Hematopoietic multipotent progenitor cell treated with erythropoietin and hydrocortisone succinate and interleukin-3 and kit ligand, for 17 days (in vitro differentiated cells): ENCODE results near the gene MAP6.
A peak's percentile ranks its signal among the peaks of the same experiment; 100 is the strongest.

Source experiments
- DNase-seq: peaks from one replicate; pipeline ENCODE4 v3.0.0-alpha.2; 2015; ENCODE audit warnings: low spot score

The MAP6 gene

GRCh38 chr11:75667255-75667830 lies 1.5 kb downstream of the MAP6 start:
- DNase-seq, result no peak

- DNase-seq, result no peak
These were observed 2.8 kb downstream of the MAP6 start for GRCh38 chr11:75665990-75666389.

GRCh38 chr11:75665126-75665525 lies 3.7 kb downstream of the MAP6 start:
- no peak for DNase-seq

GRCh38 chr11:75664389-75664788 lies 4.4 kb downstream of the MAP6 start:
- DNase-seq, result no peak

DNA sequence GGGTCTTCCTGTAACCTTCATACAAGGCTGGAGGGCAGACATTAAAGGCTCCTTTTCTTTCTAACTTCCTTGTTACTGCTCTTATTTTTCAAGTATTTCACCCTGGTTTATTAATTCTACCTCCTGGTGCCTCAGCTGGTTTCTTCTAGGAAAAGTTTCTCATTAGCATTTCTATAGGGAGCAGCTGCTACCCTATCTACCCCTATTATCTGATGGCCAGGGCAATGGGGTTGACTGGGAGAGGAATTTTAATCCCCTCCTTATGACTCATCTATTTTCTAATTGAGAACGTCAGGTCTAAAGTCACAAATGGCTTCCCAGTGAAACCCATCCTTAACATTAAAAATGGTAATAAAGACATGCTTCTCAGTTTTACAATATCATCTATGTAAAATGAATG lies 5.0 kb downstream of the MAP6 start:
- DNase-seq, result no peak

DNA sequence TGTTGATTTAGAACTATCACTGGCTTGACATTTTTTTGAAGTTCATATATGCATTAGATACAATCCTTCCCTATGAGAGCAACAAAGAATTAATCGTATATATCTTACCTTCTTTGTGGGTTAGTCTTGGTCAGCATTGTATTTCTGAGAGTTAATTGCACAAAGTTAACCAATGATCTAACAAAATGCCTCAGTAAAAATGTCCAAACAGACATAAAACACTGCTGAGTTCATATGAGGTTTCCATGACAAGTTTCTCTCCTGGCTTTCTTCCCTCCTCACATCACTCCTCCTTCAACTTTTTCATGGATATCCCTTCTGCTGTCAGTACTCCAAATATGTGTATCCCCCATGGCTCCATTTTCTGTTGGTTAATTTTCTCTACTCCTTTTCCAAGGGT lies 9.0 kb downstream of the MAP6 start:
- no peak for DNase-seq

DNA sequence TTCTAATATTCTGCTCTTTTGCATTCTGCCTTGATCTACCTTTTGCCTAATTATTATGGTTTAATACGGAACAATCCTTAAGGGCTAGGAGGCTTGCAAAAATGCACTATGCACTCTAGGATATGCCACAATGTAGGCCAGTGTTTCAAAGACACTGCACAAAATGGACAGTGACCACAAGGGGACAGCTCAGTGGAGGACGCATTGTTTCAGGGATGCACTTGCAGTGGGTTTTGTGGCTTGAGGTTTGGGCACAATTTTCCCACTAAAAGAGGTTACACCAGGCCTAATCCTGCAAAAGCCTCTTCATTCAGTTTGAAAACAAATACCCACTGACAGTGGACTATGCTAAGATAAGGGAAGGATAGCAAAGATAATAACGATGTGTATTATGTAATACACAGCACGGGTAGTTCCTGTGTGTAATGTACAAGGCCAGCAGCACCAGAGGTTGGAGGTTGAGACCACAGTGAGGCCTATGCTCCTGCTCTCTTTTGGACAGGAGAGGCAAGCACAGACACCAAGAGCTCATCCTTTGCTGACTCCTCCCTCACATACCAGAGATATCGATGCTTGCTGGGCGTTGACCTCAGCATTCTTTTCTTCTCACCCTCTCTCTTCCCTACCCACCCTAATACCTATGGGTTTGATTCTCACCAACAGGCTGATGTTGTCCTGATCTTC lies 12.7 kb downstream of the MAP6 start:
- DNase-seq, result no peak

DNA sequence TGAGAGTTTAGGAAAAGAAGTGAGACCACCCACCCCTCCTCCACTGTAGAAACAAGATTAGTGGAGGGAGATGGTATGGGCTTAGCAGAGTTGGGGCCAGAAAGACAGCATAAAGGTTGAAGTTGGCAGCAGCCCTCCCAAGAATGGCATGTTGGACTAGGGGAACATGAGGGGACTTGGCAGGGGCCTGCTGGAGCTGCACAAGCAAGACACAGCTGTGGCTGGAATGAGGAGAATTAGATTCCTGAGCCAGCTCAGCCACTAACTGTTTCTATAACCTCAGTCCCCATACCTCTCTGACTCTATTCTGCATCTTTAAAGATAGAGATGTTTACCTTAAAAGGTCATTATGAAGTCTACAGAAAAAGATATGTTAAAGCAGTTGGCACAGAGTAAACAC lies 13.2 kb downstream of the MAP6 start:
- no peak for DNase-seq

DNA sequence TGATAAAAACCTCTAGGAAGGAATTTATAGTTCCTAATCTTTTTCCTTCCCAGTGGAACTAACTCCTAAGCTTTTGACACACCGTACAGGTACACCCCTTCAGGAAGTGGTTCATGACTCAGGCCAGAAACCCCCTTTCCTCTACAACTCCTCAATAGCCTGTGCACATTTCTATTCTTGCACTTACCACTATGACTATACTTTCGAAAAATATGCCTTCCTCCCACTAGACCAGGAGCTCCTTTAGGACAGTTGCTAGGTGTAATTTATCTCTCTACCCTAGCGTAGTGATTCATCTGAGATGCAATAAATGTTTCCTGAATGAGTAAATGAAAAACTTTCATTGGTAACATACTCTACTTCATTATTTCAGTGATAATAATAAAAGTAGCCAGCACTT lies 14.5 kb downstream of the MAP6 start:
- DNase-seq, result no peak

DNA sequence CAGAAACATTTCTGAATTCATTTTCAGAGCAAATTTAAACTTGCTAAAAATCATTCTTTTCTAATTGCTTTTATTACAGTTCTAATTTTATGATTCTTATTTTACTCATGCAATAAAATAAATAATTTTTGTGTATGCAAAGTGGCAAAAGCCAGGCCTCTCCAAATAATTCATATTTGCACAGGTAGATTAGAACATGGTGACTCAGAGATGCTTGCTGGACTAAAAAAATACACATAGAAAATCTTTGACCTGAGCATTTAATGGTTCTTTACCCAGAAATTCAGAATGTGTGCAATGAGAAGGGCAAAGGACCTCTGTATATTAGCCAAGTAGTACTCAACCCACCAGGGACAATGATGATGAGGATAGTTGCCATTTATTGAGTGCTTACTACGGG lies 15.3 kb downstream of the MAP6 start:
- DNase-seq, result no peak

DNA sequence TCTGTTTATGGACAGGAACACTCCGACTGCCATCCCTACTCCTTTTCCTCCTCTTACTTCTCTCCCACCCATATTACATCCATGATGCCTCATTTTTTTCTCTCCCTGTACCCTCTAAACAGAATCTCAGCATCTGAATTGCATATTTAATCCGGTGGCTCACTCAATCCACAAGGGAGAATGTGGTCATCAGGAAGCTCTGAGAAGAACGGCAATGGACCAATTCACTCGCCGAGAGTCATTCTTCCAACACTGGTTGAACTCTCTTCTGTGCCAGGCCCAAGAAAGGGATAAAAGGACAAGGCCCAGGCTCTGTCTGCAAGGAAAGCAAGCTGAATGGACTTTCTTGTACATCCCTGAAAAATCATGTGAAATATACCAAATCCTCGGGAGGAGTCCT lies 15.9 kb downstream of the MAP6 start:
- DNase-seq, result no peak

- no peak for DNase-seq
These were observed 17.6 kb downstream of the MAP6 start for GRCh38 chr11:75651218-75651617.

DNA sequence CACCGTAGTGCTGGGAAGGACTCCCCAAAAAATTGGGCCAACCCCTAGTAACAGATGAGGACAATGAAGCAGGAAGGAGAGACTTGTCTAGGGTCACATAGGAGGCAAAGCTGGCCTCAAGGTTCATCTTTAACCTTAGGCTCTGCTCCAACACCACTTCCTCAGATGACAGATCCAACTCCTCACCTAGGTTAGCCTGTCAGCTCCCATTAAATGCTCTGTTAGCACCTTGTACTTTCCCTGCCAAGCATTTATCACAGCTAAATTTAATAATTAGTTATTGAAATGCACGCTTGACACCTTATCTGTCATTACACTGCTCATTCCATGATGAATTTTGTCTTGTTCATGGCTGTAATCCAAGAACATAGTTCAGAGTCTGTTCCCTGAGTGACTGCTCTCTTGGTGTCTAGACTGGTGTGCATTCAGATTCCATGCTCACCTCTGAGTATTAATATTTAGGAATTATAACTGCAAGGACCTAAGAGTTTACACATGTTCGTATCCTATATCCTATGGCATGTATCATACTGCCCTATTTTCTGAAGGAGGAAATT lies 18.6 kb downstream of the MAP6 start:
- no peak for DNase-seq

GRCh38 chr11:75644946-75645345 lies 23.9 kb downstream of the MAP6 start:
- no peak for DNase-seq

- DNase-seq, result no peak
These were observed 24.5 kb downstream of the MAP6 start for GRCh38 chr11:75644370-75644769.

DNA sequence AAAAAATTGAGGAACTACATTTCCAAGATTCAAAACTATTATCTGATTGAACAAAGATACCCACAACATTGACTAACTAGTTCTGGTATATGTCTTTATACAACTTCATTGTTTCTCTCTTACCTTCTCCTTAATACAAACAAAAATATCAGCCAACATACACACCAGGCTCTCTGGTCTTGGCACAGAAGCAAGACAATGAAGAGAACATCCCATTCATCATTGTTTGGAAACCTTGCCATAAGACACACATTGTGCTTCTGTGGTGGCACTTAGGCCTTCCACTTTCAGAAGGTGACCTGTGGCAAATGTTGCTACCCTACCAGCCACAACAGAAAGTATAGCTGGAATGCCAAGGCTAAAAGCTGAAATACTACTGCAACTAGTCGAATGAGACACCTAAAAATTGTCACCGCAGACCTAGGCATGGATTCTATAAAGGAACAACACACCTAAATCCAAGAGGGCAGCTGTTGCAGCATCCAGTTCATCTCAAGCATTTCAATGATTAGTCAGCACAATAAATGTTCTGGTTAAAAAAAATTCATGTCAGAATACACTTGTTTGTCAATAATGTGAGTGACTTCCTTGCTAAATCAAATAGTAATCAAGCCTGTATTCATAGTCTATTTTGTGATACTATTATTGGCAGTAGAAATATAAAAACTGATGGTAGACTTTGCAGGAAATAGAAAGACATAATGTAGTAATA lies 26.3 kb downstream of the MAP6 start:
- DNase-seq, result no peak

DNA sequence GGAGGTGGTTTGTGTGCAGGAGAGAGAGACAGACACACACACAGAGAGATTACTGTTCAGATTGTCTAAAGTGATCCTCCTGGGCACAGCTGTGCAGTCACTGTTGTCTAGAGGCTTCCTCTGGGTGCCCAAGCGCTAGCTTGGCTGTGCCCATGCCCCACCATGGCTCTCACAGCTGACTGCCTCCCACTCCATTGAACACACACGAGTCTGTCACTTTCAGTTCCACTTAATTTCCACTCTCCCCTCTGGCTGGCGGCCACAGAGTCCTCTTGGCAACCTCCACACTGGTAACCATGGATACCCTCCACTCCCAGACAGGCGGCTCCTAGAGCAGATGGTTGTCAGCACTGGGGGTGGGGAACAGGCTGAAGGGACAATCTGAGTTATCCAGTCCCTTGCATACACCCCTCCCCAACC lies 29.1 kb downstream of the MAP6 start:
- peak; percentile 23 for DNase-seq

DNA sequence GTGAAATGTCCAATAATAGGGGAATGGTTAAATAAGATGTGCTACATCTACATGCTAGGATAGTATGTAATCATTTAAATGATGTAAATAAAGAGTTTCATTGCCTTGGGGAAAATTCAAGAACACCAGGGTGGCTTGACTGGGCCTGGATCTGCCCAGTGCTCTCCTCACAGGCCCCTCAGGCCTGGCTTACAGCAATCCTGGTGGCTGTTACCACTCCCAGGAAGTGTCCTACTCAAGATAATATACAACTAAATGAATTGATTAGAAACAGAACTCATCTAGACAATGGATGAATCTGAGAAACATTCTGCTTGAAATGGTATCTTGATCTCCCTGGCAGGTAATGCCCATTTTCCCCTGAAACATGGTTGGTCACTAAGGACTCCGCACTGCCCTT lies 30.8 kb downstream of the MAP6 start:
- DNase-seq, result no peak

- no peak for DNase-seq
These were observed 33.6 kb downstream of the MAP6 start for GRCh38 chr11:75635066-75635862.

- DNase-seq, result no peak
These were observed 35.3 kb downstream of the MAP6 start for GRCh38 chr11:75633409-75634066.

DNA sequence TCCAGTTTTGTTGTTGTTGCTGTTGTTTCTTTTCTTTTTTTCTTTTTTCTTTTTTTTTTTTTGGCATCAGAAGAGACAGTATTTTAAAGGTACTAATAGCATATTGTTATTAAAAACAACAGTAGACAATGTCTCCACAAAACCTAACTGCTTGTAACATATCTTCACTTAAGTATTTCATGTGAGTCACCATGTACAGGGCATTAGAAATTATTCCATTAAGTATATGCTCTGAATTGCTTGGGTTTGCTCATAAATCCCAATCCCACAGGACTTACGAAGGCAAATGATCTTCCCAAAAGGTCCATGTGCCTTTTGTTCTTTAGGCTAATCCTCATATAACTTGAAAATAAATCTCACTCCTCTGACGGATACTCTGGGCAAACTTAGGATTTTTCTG lies 35.9 kb downstream of the MAP6 start:
- DNase-seq, result no peak

DNA sequence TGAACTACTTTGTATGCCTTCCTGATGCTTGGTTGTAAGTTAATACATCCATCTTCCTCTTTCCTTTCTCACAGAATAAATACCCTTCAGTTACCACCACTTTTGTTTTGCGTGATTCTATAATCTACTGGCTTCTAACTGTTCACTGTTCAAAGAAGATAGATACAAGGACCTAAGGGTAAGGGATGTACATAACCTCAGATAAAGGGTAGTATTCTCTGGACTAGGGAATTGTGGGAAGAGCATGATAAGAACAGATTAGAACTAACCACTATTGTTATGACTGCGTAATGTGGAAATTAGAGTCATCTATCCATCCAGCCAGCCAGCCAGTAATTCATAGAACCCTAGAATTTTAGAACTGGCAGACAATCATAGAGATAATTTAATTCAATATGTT lies 36.4 kb downstream of the MAP6 start:
- DNase-seq, result no peak
